ENCODE results near the gene CCM2.

GRCh38 chr7:44998153-44998871 is 1.7 kb upstream of the CCM2 start:
- TF ChIP-seq CTCF (conservative IDR thresholded peaks at IDR 0.05 in 1 of 2, IDR thresholded peaks at IDR 0.05 in 1 of 2; ENCODE audit: extremely low read depth in 1 of 2, insufficient read depth in 1 of 2, low read depth in 1 of 2, low read length in 2 of 2) (no peak), EZH2 (IDR thresholded peaks at IDR 0.05; ENCODE audit: borderline replicate concordance, low read length) (no peak)

Measured in mammary epithelial cell (primary cell).